ENCODE data around the gene CLEC3A.

DNA sequence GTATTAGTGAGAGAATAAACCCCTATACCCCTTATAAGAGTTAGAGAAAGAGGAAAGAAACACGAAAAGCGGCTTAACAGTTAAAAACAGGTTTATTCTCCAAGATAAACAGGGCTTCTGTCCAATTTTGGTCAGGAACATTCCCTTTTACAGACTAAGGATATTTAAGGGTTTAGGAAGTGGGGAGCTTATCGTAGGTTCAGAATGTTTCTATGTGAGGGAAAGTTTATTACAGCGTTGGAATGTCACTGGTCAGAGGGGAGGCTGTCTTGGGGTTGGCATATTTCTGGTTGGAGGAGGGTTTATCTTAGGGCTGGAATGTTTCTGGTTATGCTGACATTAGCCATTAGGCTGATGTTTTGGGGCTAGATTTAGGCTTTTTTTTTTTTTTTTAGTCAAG, 43.0 kb downstream of the CLEC3A start:
- TF ChIP-seq EZH2 (IDR thresholded peaks at IDR 0.05): no peak
- TF ChIP-seq, protein P1, sequence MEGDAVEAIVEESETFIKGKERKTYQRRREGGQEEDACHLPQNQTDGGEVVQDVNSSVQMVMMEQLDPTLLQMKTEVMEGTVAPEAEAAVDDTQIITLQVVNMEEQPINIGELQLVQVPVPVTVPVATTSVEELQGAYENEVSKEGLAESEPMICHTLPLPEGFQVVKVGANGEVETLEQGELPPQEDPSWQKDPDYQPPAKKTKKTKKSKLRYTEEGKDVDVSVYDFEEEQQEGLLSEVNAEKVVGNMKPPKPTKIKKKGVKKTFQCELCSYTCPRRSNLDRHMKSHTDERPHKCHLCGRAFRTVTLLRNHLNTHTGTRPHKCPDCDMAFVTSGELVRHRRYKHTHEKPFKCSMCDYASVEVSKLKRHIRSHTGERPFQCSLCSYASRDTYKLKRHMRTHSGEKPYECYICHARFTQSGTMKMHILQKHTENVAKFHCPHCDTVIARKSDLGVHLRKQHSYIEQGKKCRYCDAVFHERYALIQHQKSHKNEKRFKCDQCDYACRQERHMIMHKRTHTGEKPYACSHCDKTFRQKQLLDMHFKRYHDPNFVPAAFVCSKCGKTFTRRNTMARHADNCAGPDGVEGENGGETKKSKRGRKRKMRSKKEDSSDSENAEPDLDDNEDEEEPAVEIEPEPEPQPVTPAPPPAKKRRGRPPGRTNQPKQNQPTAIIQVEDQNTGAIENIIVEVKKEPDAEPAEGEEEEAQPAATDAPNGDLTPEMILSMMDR (IDR thresholded peaks at IDR 0.05): no peak

Measured in neural progenitor cell (in vitro differentiated cells).